PC-9 (cell line): ENCODE results near the gene GID8. TPM values are rescaled to one million over a fixed set of nuclear protein-coding genes. Genes with fewer than 3 reads are reported as not detected.

Experiments
- BruUV-seq: library from RNA; stranded (reverse); fragments of 400-500 nt; replicated peaks from 2 replicates; lab custom pipeline; 2021; lab: Mats Ljungman, UMichigan
- CTCF ChIA-PET: fragments of 300-600 bp; sonication (Branson Sonifier 250); formaldehyde crosslinking; loops from one replicate; lab custom pipeline; 2022; ENCODE audit warnings: antibody characterized with exemption; lab: Charles Lee
- POLR2A ChIA-PET: fragments of 300-600 bp; sonication (Branson Sonifier 250); formaldehyde crosslinking; loops from one replicate; lab custom pipeline; 2022; ENCODE audit warnings: antibody characterized with exemption; ENCODE audit not compliant: unreplicated experiment; lab: Charles Lee
- DNase-seq, 2 experiments: peaks; one replicate each; pipeline versions ENCODE4 v3.0.0 to v3.0.0-alpha.2; 2015 to 2022; ENCODE audit warnings: mixed read lengths in 1 of 2
- H2AFZ ChIP-seq: fragments of 200-600 bp; sonication (generic); 2 replicates; pipeline ENCODE4 v1.8.1; 2017; ENCODE audit warnings: antibody characterized with exemption
- H3F3A ChIP-seq: fragments of 200-600 bp; sonication (generic); 2 replicates; pipeline ENCODE4 v1.8.1; 2017; ENCODE audit warnings: antibody characterized with exemption, mild to moderate bottlenecking, low read depth; ENCODE audit not compliant: insufficient read depth
- H3K27ac ChIP-seq: fragments of 200-600 bp; sonication (generic); 2 replicates; pipeline ENCODE4 v1.6.1; 2016; ENCODE audit warnings: mixed run types
- H3K27me3 ChIP-seq: fragments of 200-600 bp; sonication (generic); 2 replicates; pipeline ENCODE4 v1.6.1; 2016; ENCODE audit warnings: low read depth, mixed run types; ENCODE audit not compliant: insufficient read depth
- H3K36me3 ChIP-seq: fragments of 200-600 bp; sonication (generic); 2 replicates; pipeline ENCODE4 v1.6.1; 2016; ENCODE audit warnings: low read depth, mixed run types
- H3K4me1 ChIP-seq: fragments of 200-600 bp; sonication (generic); replicated peaks from 2 replicates; pipeline ENCODE4 v1.6.1; 2016; ENCODE audit warnings: mixed run types; ENCODE audit not compliant: insufficient read depth
- H3K4me2 ChIP-seq: fragments of 200-600 bp; sonication (generic); 2 replicates; pipeline ENCODE4 v1.6.1; 2017; ENCODE audit warnings: mixed run types
- H3K4me3 ChIP-seq: fragments of 200-600 bp; sonication (generic); 2 replicates; pipeline ENCODE4 v1.6.1; 2016; ENCODE audit warnings: mixed run types
- H3K79me2 ChIP-seq: fragments of 200-600 bp; sonication (generic); 2 replicates; pipeline ENCODE4 v1.6.1; 2017; ENCODE audit warnings: low read depth, mixed run types
- H3K9me2 ChIP-seq: fragments of 200-600 bp; sonication (generic); 2 replicates; pipeline ENCODE4 v1.8.1; 2017; ENCODE audit warnings: mild to moderate bottlenecking; ENCODE audit not compliant: insufficient read depth
- H3K9me3 ChIP-seq: fragments of 200-600 bp; sonication (generic); 2 replicates; pipeline ENCODE4 v1.8.1; 2016; ENCODE audit warnings: low read depth; ENCODE audit not compliant: insufficient read depth
- H4K20me1 ChIP-seq: fragments of 200-600 bp; sonication (generic); 2 replicates; pipeline ENCODE4 v1.8.1; 2017; ENCODE audit not compliant: insufficient read depth
- EZH2 ChIP-seq: fragments of 200-600 bp; sonication (generic); IDR thresholded peaks from 2 replicates; pipeline ENCODE4 v1.8.0; 2017; ENCODE audit warnings: antibody characterized with exemption, low read depth
- intact Hi-C: fragments of 100-400 bp; cut with micrococcal nuclease; formaldehyde crosslinking; loops from one replicate; pipeline ENCODE4 v1.10.0; 2022; ENCODE audit not compliant: unreplicated experiment
- total RNA-seq: library from RNA; stranded (reverse); gene quantifications from 2 replicates; pipeline ENCODE4 v1.2.3, GENCODE V29; 2021
- TF ChIP-seq, protein P1 (sequence below): fragments of 200-600 bp; sonication (generic); conservative IDR thresholded peaks from 2 replicates; pipeline ENCODE4 v1.6.1; 2017; ENCODE audit warnings: mixed run types, antibody characterized with exemption, mild to moderate bottlenecking, moderate library complexity

Gene GID8
- total RNA-seq, 1 experiment from 2014 or later = 45.7 TPM

DNA sequence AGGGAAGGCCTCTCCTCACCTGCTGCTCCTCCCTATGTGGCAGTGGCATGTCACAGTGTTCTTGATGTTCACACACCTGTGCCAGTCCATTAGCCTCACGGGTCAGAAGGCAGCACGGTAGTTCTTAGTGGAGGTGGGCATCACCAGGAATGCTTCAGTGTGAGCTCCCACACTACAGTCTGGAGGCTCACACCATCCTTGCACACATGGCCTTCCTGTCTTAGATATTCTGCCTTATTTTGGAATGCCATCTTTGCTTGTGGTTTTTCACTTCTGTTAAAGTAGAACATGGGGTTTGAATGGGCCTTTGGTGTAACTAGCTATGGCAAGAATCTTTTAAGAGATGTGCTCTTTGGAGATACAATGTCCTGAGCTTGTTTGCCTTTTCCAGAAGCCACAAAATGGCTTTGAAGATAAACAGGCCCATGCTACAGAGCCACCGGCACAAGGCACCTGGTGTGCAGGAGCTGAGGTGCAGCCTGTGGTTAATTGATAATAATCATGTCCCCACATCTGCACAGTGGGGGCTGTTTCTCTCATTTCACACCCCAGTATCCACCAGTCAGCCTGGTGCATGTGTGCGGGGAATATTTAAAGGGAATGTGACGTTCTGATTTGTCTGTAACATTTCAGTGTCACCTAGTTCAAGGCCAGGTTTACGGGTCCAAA, 11.3 kb downstream of the GID8 start:
- H3K36me3 ChIP-seq = peaks cover 17% of the 10 kb centered on the region; the same call in 1 of the 2 replicates
- no peak for TF ChIP-seq EZH2
- TF ChIP-seq, protein P1, sequence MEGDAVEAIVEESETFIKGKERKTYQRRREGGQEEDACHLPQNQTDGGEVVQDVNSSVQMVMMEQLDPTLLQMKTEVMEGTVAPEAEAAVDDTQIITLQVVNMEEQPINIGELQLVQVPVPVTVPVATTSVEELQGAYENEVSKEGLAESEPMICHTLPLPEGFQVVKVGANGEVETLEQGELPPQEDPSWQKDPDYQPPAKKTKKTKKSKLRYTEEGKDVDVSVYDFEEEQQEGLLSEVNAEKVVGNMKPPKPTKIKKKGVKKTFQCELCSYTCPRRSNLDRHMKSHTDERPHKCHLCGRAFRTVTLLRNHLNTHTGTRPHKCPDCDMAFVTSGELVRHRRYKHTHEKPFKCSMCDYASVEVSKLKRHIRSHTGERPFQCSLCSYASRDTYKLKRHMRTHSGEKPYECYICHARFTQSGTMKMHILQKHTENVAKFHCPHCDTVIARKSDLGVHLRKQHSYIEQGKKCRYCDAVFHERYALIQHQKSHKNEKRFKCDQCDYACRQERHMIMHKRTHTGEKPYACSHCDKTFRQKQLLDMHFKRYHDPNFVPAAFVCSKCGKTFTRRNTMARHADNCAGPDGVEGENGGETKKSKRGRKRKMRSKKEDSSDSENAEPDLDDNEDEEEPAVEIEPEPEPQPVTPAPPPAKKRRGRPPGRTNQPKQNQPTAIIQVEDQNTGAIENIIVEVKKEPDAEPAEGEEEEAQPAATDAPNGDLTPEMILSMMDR = no peak
- H3K4me1 ChIP-seq = no peaks in the 10 kb centered on the region
- ChIA-PET POLR2A (no interaction called here), CTCF (interaction anchor here (0.6 kb wide), 1 partner anchor 18 kb away, joined by 9 read pairs; no protein-coding TSS in a partner anchor)
- intact Hi-C loops = no loop called here
- no peaks in the 10 kb centered on the region for H3K79me2 ChIP-seq
- DNase-seq = no peak
- H3K4me2 ChIP-seq = no peak overlapping the region
- H3K4me3 ChIP-seq = no peak overlapping the region
- H3K9me2 ChIP-seq = no peaks in the 10 kb centered on the region
- H2AFZ ChIP-seq = no peak overlapping the region
- no peaks in the 10 kb centered on the region for H3K27me3 ChIP-seq
- peaks cover 22% of the 10 kb centered on the region for H4K20me1 ChIP-seq
- H3K9me3 ChIP-seq = no peaks in the 10 kb centered on the region
- BruUV-seq = no TSS peak
- H3F3A ChIP-seq = no peaks in the 10 kb centered on the region
- no peak overlapping the region for H3K27ac ChIP-seq

- Histone ChIP-seq H3K79me2 (no peaks in the 10 kb centered on the region), H3K4me3 (no peak overlapping the region), H3K4me2 (no peak overlapping the region), H3K4me1 (no peaks in the 10 kb centered on the region), H3K9me3 (no peaks in the 10 kb centered on the region), H3K27me3 (no peaks in the 10 kb centered on the region), H4K20me1 (peaks cover 22% of the 10 kb centered on the region), H3K36me3 (peaks cover 11% of the 10 kb centered on the region; the same call in 1 of the 2 replicates), H3K9me2 (no peaks in the 10 kb centered on the region), H3F3A (no peaks in the 10 kb centered on the region), H2AFZ (no peak overlapping the region), H3K27ac (no peak overlapping the region)
- CTCF ChIA-PET = no interaction called here
- no peak for TF ChIP-seq EZH2
- TF ChIP-seq, protein P1 = no peak
- intact Hi-C loops = no loop called here
- BruUV-seq = no TSS peak
- POLR2A ChIA-PET = no interaction called here
- DNase-seq = no peak
These were observed 12.0 kb downstream of the GID8 start for GRCh38 chr20:62949962-62950361.

GRCh38 chr20:62950741-62951140, 12.8 kb downstream of the GID8 start:
- Histone ChIP-seq H3F3A (no peaks in the 10 kb centered on the region), H3K27me3 (no peaks in the 10 kb centered on the region), H3K4me3 (no peak overlapping the region), H3K4me2 (no peak overlapping the region), H3K79me2 (no peaks in the 10 kb centered on the region), H3K9me2 (no peaks in the 10 kb centered on the region), H2AFZ (no peak overlapping the region), H3K36me3 (peaks cover 11% of the 10 kb centered on the region; the same call in 1 of the 2 replicates), H3K4me1 (no peaks in the 10 kb centered on the region), H3K9me3 (no peaks in the 10 kb centered on the region), H4K20me1 (peaks cover 19% of the 10 kb centered on the region), H3K27ac (no peak overlapping the region)
- ChIA-PET CTCF (no interaction called here), POLR2A (no interaction called here)
- TF ChIP-seq, protein P1 = no peak
- no peak for TF ChIP-seq EZH2
- no TSS peak for BruUV-seq
- intact Hi-C loops = no loop called here
- no peak for DNase-seq
